H9 (cell line): Measurements from ENCODE around the gene CDKL5. TPM values are rescaled to one million over a fixed set of nuclear protein-coding genes. Genes with fewer than 3 reads are reported as not detected.

Experiments
- DNase-seq: peaks from one replicate; pipeline ENCODE4 v3.0.0-alpha.2; 2017
- H2AFZ ChIP-seq: one replicate; pipeline ENCODE4 v1.6.1; 2013; ENCODE audit warnings: mild to moderate bottlenecking, low read length, control low read depth, moderate library complexity
- H2AK5ac ChIP-seq: 2 replicates; pipeline ENCODE4 v1.6.1; 2013; ENCODE audit warnings: low read length, control low read depth, mixed read lengths; ENCODE audit not compliant: insufficient read length
- H2BK120ac ChIP-seq: one replicate; pipeline ENCODE4 v1.6.1; 2013; ENCODE audit warnings: low read depth, mild to moderate bottlenecking, low read length, control low read depth, inconsistent platforms; ENCODE audit not compliant: poor library complexity, severe bottlenecking
- H2BK12ac ChIP-seq: 2 replicates; pipeline ENCODE4 v1.6.1; 2013; ENCODE audit warnings: low read length, control low read depth, mixed read lengths, low read depth; ENCODE audit not compliant: insufficient read length
- H2BK15ac ChIP-seq: 2 replicates; pipeline ENCODE4 v1.6.1; 2013; ENCODE audit warnings: low read depth, low read length, control low read depth
- H2BK20ac ChIP-seq: one replicate; pipeline ENCODE4 v1.6.1; 2013; ENCODE audit warnings: low read depth, mild to moderate bottlenecking, low read length, control low read depth, inconsistent platforms; ENCODE audit not compliant: poor library complexity, severe bottlenecking
- H2BK5ac ChIP-seq: 2 replicates; pipeline ENCODE4 v1.6.1; 2013; ENCODE audit warnings: low read length, control low read depth, mixed read lengths; ENCODE audit not compliant: insufficient read length
- H3K14ac ChIP-seq: 2 replicates; pipeline ENCODE4 v1.6.1; 2013; ENCODE audit warnings: low read length, control low read depth; ENCODE audit not compliant: insufficient read depth
- H3K18ac ChIP-seq: 2 replicates; pipeline ENCODE4 v1.6.1; 2013; ENCODE audit warnings: low read depth, mild to moderate bottlenecking, mixed read lengths, low read length, control low read depth; ENCODE audit not compliant: insufficient read length
- H3K23ac ChIP-seq: 2 replicates; pipeline ENCODE4 v1.6.1; 2013; ENCODE audit warnings: low read length, control low read depth, mixed read lengths, low read depth; ENCODE audit not compliant: insufficient read length
- H3K23me2 ChIP-seq: 2 replicates; pipeline ENCODE4 v1.6.1; 2013; ENCODE audit warnings: low read depth, mild to moderate bottlenecking, mixed read lengths, low read length, control low read depth; ENCODE audit not compliant: insufficient read length, poor library complexity, severe bottlenecking
- H3K27ac ChIP-seq: 2 replicates; pipeline ENCODE4 v1.5.1; 2013; ENCODE audit warnings: low read length, control low read depth, mixed read lengths, low read depth; ENCODE audit not compliant: insufficient read length
- H3K27me3 ChIP-seq: 2 replicates; pipeline ENCODE4 v1.6.1; 2013; ENCODE audit warnings: low read length, control low read depth, inconsistent platforms; ENCODE audit not compliant: insufficient read depth
- H3K4ac ChIP-seq: 2 replicates; pipeline ENCODE4 v1.6.1; 2013; ENCODE audit warnings: low read depth, mild to moderate bottlenecking, control low read depth, inconsistent platforms, low read length, moderate library complexity
- H3K4me1 ChIP-seq: 2 replicates; pipeline ENCODE4 v1.6.1; 2013; ENCODE audit warnings: low read length, control low read depth, inconsistent platforms; ENCODE audit not compliant: insufficient read depth
- H3K4me2 ChIP-seq: 2 replicates; pipeline ENCODE4 v1.6.1; 2013; ENCODE audit warnings: low read length, control low read depth, mixed read lengths; ENCODE audit not compliant: insufficient read length, insufficient read depth
- H3K56ac ChIP-seq: 2 replicates; pipeline ENCODE4 v1.6.1; 2013; ENCODE audit warnings: low read depth, mild to moderate bottlenecking, mixed read lengths, low read length, control low read depth; ENCODE audit not compliant: insufficient read length
- H3K79me1 ChIP-seq: 2 replicates; pipeline ENCODE4 v1.6.1; 2013; ENCODE audit warnings: low read depth, mild to moderate bottlenecking, moderate library complexity, low read length, control low read depth, inconsistent platforms; ENCODE audit not compliant: insufficient read depth, poor library complexity, severe bottlenecking
- H3K79me2 ChIP-seq: 2 replicates; pipeline ENCODE4 v1.6.1; 2013; ENCODE audit warnings: low read length, control low read depth, inconsistent platforms; ENCODE audit not compliant: insufficient read depth
- H3K9ac ChIP-seq: 2 replicates; pipeline ENCODE4 v1.6.1; 2013; ENCODE audit warnings: low read length, control low read depth, mixed read lengths; ENCODE audit not compliant: insufficient read length; ENCODE audit errors: extremely low read depth
- H3K9me3 ChIP-seq: one replicate; pipeline ENCODE4 v1.6.1; 2013; ENCODE audit warnings: low read depth, low read length, inconsistent platforms; ENCODE audit not compliant: control insufficient read depth
- H3T11ph ChIP-seq: one replicate; pipeline ENCODE4 v1.6.1; 2013; ENCODE audit warnings: mild to moderate bottlenecking, low read length, control low read depth, inconsistent platforms
- H4K20me1 ChIP-seq: one replicate; pipeline ENCODE4 v1.6.1; 2013; ENCODE audit not compliant: control insufficient read depth, insufficient read length, insufficient read depth
- H4K5ac ChIP-seq: 2 replicates; pipeline ENCODE4 v1.6.1; 2013; ENCODE audit warnings: low read depth, mild to moderate bottlenecking, mixed read lengths, low read length, control low read depth; ENCODE audit not compliant: insufficient read length
- H4K8ac ChIP-seq: replicated peaks from 2 replicates; pipeline ENCODE4 v1.6.1; 2013; ENCODE audit warnings: low read length, control low read depth, mixed read lengths, low read depth; ENCODE audit not compliant: insufficient read length
- H4K91ac ChIP-seq: 2 replicates; pipeline ENCODE4 v1.6.1; 2013; ENCODE audit warnings: low read depth, mild to moderate bottlenecking, moderate library complexity, mixed read lengths, low read length, control low read depth; ENCODE audit not compliant: insufficient read length
- H3K27ac Mint-ChIP-seq, 3 experiments: 2 replicates in 2 of 3; 3 replicates in 1 of 3; pipeline ENCODE4 v1.8.0; 2020 to 2021; ENCODE audit warnings: mixed read lengths in 3 of 3, mild to moderate bottlenecking in 1 of 3, moderate library complexity in 1 of 3
- H3K27me3 Mint-ChIP-seq: 2 replicates; pipeline ENCODE4 v1.8.0; 2021; ENCODE audit warnings: low read depth, mild to moderate bottlenecking, moderate library complexity, mixed read lengths
- H3K36me3 Mint-ChIP-seq, 3 experiments: 2 replicates in 2 of 3; 3 replicates in 1 of 3; pipeline ENCODE4 v1.8.0; 2020 to 2021; ENCODE audit warnings: low read depth in 3 of 3, mixed read lengths in 3 of 3; ENCODE audit not compliant: insufficient read depth in 1 of 3
- H3K4me1 Mint-ChIP-seq, 2 experiments: 2 replicates each; pipeline ENCODE4 v1.8.0; 2020; ENCODE audit warnings: mixed read lengths in 2 of 2
- H3K4me3 Mint-ChIP-seq, 2 experiments: 2 replicates in 1 of 2; 3 replicates in 1 of 2; pipeline ENCODE4 v1.8.0; 2020 to 2021; ENCODE audit warnings: mild to moderate bottlenecking in 2 of 2, mixed read lengths in 2 of 2, moderate library complexity in 1 of 2
- H3K9me3 Mint-ChIP-seq, 2 experiments: 2 replicates in 1 of 2; 3 replicates in 1 of 2; pipeline ENCODE4 v1.8.0; 2020; ENCODE audit warnings: mild to moderate bottlenecking in 2 of 2, mixed read lengths in 2 of 2, moderate library complexity in 1 of 2
- WGBS: extraction: QIAGEN DNeasy Blood & Tissue Kit; methylation state at CpG from one replicate; pipeline ENCODE4 v1.1.7; 2013; ENCODE audit warnings: missing lambda C conversion rate, low lambda C conversion rate, mixed read lengths; ENCODE audit not compliant: insufficient read length; ENCODE audit errors: extremely low coverage; 5-methylcytosine and 5-hydroxymethylcytosine counted together
- total RNA-seq: library from RNA; stranded (reverse); gene quantifications from 2 replicates; pipeline ENCODE4 v1.2.1, GENCODE V29; 2021
- TF ChIP-seq, protein P1 (sequence below): fragments of 200-600 bp; sonication (generic); conservative IDR thresholded peaks from 3 replicates; pipeline ENCODE4 v1.8.0; 2021; ENCODE audit warnings: antibody characterized with exemption, mild to moderate bottlenecking

CDKL5 gene
- total RNA-seq, 1 experiment from 2014 or later = 19.5 TPM

DNA sequence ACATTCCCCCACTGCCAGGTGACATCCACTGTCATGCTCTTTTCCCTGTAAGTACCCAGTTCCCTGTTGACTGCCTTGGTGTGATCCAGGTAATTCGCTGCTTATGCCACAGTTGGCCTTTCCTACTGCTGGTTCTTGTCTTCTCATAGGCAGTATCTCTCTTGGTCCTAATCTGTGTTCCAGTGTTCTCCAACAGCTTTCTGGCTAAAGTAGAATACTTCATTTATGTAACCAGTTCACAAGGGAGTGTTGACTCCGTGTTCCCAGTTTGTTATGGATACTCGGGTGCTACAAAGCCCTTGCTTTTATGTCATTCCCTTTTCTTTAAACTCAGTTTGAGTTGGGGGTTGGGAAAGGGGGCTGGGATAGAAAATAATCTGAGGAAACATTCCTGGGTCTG lies 148.1 kb downstream of the CDKL5 start:
- no peaks in the 10 kb centered on the region for H3K4me1 ChIP-seq
- no peak overlapping the region for H3T11ph ChIP-seq
- peaks cover 3 to 12% (median 4%) of the 10 kb centered on the region in 3 experiments; a peak in 4 of 7 replicates for H3K36me3 Mint-ChIP-seq
- no peak overlapping the region for H3K14ac ChIP-seq
- no peak overlapping the region for H3K23ac ChIP-seq
- no peaks in the 10 kb centered on the region for H3K27me3 ChIP-seq
- H3K27ac Mint-ChIP-seq = no peak overlapping the region; a peak in 1 of 7 replicates
- no CpG with 5 or more reads among the region's 3 CpGs for WGBS
- H3K56ac ChIP-seq = no peak overlapping the region
- H3K27ac ChIP-seq = no peak overlapping the region
- H2BK5ac ChIP-seq = no peak overlapping the region
- H3K79me1 ChIP-seq = no peaks in the 10 kb centered on the region
- H4K20me1 ChIP-seq = no peaks in the 10 kb centered on the region
- no peak overlapping the region for H2BK15ac ChIP-seq
- no peaks in the 10 kb centered on the region; the same call in 1 of the 2 replicates for H3K27me3 Mint-ChIP-seq
- H2AFZ ChIP-seq = no peak overlapping the region
- H4K91ac ChIP-seq = no peak overlapping the region
- no peak overlapping the region for H2AK5ac ChIP-seq
- H3K18ac ChIP-seq = no peak overlapping the region
- no peak overlapping the region for H4K8ac ChIP-seq
- no peak overlapping the region for H3K4ac ChIP-seq
- H2BK12ac ChIP-seq = no peak overlapping the region
- no peak overlapping the region for H2BK20ac ChIP-seq
- no peak overlapping the region for H2BK120ac ChIP-seq
- H3K9me3 ChIP-seq = peaks cover 53% of the 10 kb centered on the region
- H4K5ac ChIP-seq = no peak overlapping the region
- H3K79me2 ChIP-seq = no peaks in the 10 kb centered on the region
- H3K4me1 Mint-ChIP-seq = peaks cover 6 to 10% of the 10 kb centered on the region in 2 experiments; a peak in 3 of 4 replicates
- H3K9ac ChIP-seq = no peak overlapping the region
- no peaks in the 10 kb centered on the region for H3K23me2 ChIP-seq
- H3K4me2 ChIP-seq = no peak overlapping the region
- no peak for DNase-seq
- no peak overlapping the region for H3K4me3 Mint-ChIP-seq
- TF ChIP-seq, protein P1, sequence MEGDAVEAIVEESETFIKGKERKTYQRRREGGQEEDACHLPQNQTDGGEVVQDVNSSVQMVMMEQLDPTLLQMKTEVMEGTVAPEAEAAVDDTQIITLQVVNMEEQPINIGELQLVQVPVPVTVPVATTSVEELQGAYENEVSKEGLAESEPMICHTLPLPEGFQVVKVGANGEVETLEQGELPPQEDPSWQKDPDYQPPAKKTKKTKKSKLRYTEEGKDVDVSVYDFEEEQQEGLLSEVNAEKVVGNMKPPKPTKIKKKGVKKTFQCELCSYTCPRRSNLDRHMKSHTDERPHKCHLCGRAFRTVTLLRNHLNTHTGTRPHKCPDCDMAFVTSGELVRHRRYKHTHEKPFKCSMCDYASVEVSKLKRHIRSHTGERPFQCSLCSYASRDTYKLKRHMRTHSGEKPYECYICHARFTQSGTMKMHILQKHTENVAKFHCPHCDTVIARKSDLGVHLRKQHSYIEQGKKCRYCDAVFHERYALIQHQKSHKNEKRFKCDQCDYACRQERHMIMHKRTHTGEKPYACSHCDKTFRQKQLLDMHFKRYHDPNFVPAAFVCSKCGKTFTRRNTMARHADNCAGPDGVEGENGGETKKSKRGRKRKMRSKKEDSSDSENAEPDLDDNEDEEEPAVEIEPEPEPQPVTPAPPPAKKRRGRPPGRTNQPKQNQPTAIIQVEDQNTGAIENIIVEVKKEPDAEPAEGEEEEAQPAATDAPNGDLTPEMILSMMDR = no peak
- H3K9me3 Mint-ChIP-seq = peaks cover 47 to 59% of the 10 kb centered on the region in 2 experiments; a peak in 4 of 5 replicates
